ENCODE results near the gene POU2F1. TPM values are rescaled to one million over a fixed set of nuclear protein-coding genes. Genes with fewer than 3 reads are reported as not detected.

POU2F1 gene
- total and polyA plus RNA-seq, 2 experiments from 2014 or later = 38.8 to 66.1 TPM

GRCh38 chr1:167460836-167461235, 240.2 kb downstream of the POU2F1 start:
- ATAC-seq (no peak), DNase-seq (ENCODE audit: low spot score) (no peak)
- no peak overlapping the region for H3K4me3 ChIP-seq
- Mint-ChIP-seq H3K27me3 (ENCODE audit: insufficient read depth, low read depth, poor library complexity) (peaks cover 23% of the 10 kb centered on the region), H3K4me3 (no peak overlapping the region), H3K4me1 (peaks cover 41% of the 10 kb centered on the region), H3K27ac (no peak overlapping the region), H3K36me3 (ENCODE audit: low read depth) (no peaks in the 10 kb centered on the region), H3K9me3 (no peaks in the 10 kb centered on the region)
- H3K27ac ChIP-seq (ENCODE audit: low read depth) = no peak overlapping the region
- TF ChIP-seq CTCF (conservative IDR thresholded peaks at IDR 0.05; ENCODE audit: low read depth in 2 of 2) = no peak
- H4K20me1 ChIP-seq (replicated peaks; ENCODE audit: insufficient read depth) = no peaks in the 10 kb centered on the region
- H3K4me2 ChIP-seq = no peak overlapping the region
- H3K27me3 ChIP-seq (ENCODE audit: insufficient read depth) = peaks cover 23% of the 10 kb centered on the region
- no peaks in the 10 kb centered on the region for H3K79me2 ChIP-seq (replicated peaks; ENCODE audit: insufficient read depth)
- H2AFZ ChIP-seq = 0 out of 2 replicates have a peak overlapping the region, but pooled peaks have one; percentile 14
- no peaks in the 10 kb centered on the region for H3K9me2 ChIP-seq (ENCODE audit: insufficient read depth)
- H3K4me1 ChIP-seq (ENCODE audit: insufficient read depth) = peaks cover 9% of the 10 kb centered on the region; the same call in 1 of the 2 replicates
- H3F3A ChIP-seq (replicated peaks; ENCODE audit: low read depth) = 0 out of 2 replicates have a peak, but pooled peaks cover 2% of the 10 kb centered on the region
- no peaks in the 10 kb centered on the region for H3K36me3 ChIP-seq (ENCODE audit: insufficient read depth)

GRCh38 chr1:167462341-167462740, 241.7 kb downstream of the POU2F1 start:
- Mint-ChIP-seq H3K4me1 (peaks cover 32% of the 10 kb centered on the region), H3K4me3 (no peak overlapping the region), H3K27me3 (ENCODE audit: insufficient read depth, low read depth, poor library complexity) (peaks cover 8% of the 10 kb centered on the region), H3K36me3 (ENCODE audit: low read depth) (no peaks in the 10 kb centered on the region), H3K9me3 (no peaks in the 10 kb centered on the region), H3K27ac (no peak overlapping the region)
- DNase-seq (ENCODE audit: low spot score) (no peak), ATAC-seq (no peak)
- peaks cover 8% of the 10 kb centered on the region for H3K27me3 ChIP-seq (ENCODE audit: insufficient read depth)
- no peak overlapping the region for H3K4me3 ChIP-seq
- no peaks in the 10 kb centered on the region for H3K79me2 ChIP-seq (replicated peaks; ENCODE audit: insufficient read depth)
- H3K27ac ChIP-seq (ENCODE audit: low read depth) = no peak overlapping the region
- H3K4me2 ChIP-seq = no peak overlapping the region
- TF ChIP-seq REST (IDR thresholded peaks at IDR 0.05; ENCODE audit: unreplicated experiment) = no peak
- H3F3A ChIP-seq (replicated peaks; ENCODE audit: low read depth) = no peaks in the 10 kb centered on the region
- peaks cover 12% of the 10 kb centered on the region for H3K4me1 ChIP-seq (ENCODE audit: insufficient read depth)
- 0 out of 2 replicates have a peak overlapping the region, but pooled peaks have one; percentile 7 for H2AFZ ChIP-seq
- no peaks in the 10 kb centered on the region for H3K9me2 ChIP-seq (ENCODE audit: insufficient read depth)
- H4K20me1 ChIP-seq (replicated peaks; ENCODE audit: insufficient read depth) = no peaks in the 10 kb centered on the region
- no peaks in the 10 kb centered on the region for H3K36me3 ChIP-seq (ENCODE audit: insufficient read depth)

- DNase-seq (ENCODE audit: low spot score) (no peak), ATAC-seq (no peak)
- H3K9me3 Mint-ChIP-seq = no peaks in the 10 kb centered on the region
- Histone ChIP-seq H3F3A (replicated peaks; ENCODE audit: low read depth) (no peaks in the 10 kb centered on the region), H3K36me3 (ENCODE audit: insufficient read depth) (no peaks in the 10 kb centered on the region), H3K9me2 (ENCODE audit: insufficient read depth) (no peaks in the 10 kb centered on the region), H3K4me1 (ENCODE audit: insufficient read depth) (peaks cover 12% of the 10 kb centered on the region), H3K4me2 (no peak overlapping the region), H3K4me3 (no peak overlapping the region), H2AFZ (no peak overlapping the region), H4K20me1 (replicated peaks; ENCODE audit: insufficient read depth) (no peaks in the 10 kb centered on the region), H3K79me2 (replicated peaks; ENCODE audit: insufficient read depth) (no peaks in the 10 kb centered on the region), H3K27me3 (ENCODE audit: insufficient read depth) (peaks cover under 1% of the 10 kb centered on the region; the same call in 1 of the 2 replicates), H3K27ac (ENCODE audit: low read depth) (no peak overlapping the region)
- H3K4me1 Mint-ChIP-seq = peaks cover 34% of the 10 kb centered on the region
- H3K36me3 Mint-ChIP-seq (ENCODE audit: low read depth) = no peaks in the 10 kb centered on the region
- no peak overlapping the region for H3K27ac Mint-ChIP-seq
- peaks cover 2% of the 10 kb centered on the region for H3K27me3 Mint-ChIP-seq (ENCODE audit: insufficient read depth, low read depth, poor library complexity)
- H3K4me3 Mint-ChIP-seq = no peak overlapping the region
- no peak for TF ChIP-seq STAT1 (IDR thresholded peaks at IDR 0.05; ENCODE audit: unreplicated experiment)
- no peak for TF ChIP-seq ETS1 (IDR thresholded peaks at IDR 0.05)
- no peak for TF ChIP-seq EZH2 (IDR thresholded peaks at IDR 0.05; ENCODE audit: low read depth, unreplicated experiment)
- no peak for TF ChIP-seq NANOG (IDR thresholded peaks at IDR 0.05; ENCODE audit: borderline replicate concordance)
These were observed 242.4 kb downstream of the POU2F1 start for GRCh38 chr1:167463080-167463479.
